NB4 (cell line): ENCODE results near the gene PKD2L2.
"Not testable (repeated sequence)": the region's sequence is repeated elsewhere in the genome, so short reads cannot be mapped to it uniquely, and the experiment has no call there.

Experiments
- DNase-seq: peaks from one replicate; pipeline ENCODE4 v3.0.0; 2010; ENCODE audit warnings: low read depth
- H3K4me3 ChIP-seq: one replicate; pipeline ENCODE4 v1.5.1; 2011; ENCODE audit warnings: mild to moderate bottlenecking, low read depth, low read length, moderate library complexity
- CTCF ChIP-seq: IDR thresholded peaks from one replicate; pipeline ENCODE4 v1.5.1; 2012; ENCODE audit warnings: low read depth, low read length
- MAX ChIP-seq: IDR thresholded peaks from 2 replicates; pipeline ENCODE4 v1.6.1; 2011; ENCODE audit warnings: low read depth, low read length
- MYC ChIP-seq: IDR thresholded peaks from 2 replicates; pipeline ENCODE4 v1.6.1; 2011; ENCODE audit warnings: low read depth, low read length
- POLR2A ChIP-seq: IDR thresholded peaks from 2 replicates; pipeline ENCODE4 v1.6.1; 2011; ENCODE audit warnings: mild to moderate bottlenecking; ENCODE audit not compliant: insufficient read length; ENCODE audit errors: extremely low read depth

Gene PKD2L2

GRCh38 chr5:137856201-137856600 lies 33.1 kb upstream of the PKD2L2 start:
- TF ChIP-seq CTCF: no peak
- no peak for DNase-seq
- no peak overlapping the region for H3K4me3 ChIP-seq

GRCh38 chr5:137856916-137857862 lies 32.1 kb upstream of the PKD2L2 start:
- no peak for TF ChIP-seq POLR2A
- TF ChIP-seq MAX: no peak
- no peak for TF ChIP-seq MYC
- no peak for TF ChIP-seq CTCF
- DNase-seq: no peak
- no peak overlapping the region for H3K4me3 ChIP-seq

GRCh38 chr5:137858223-137858916 lies 30.9 kb upstream of the PKD2L2 start:
- peak; percentile 79 for DNase-seq
- TF ChIP-seq CTCF (no peak), POLR2A (no peak), MYC (no peak), MAX (no peak)
- H3K4me3 ChIP-seq: peak overlapping the region; percentile 27

- H3K4me3 ChIP-seq: no peak overlapping the region
- no peak for TF ChIP-seq POLR2A
- peak; percentile 8 for DNase-seq
These were observed 30.3 kb upstream of the PKD2L2 start for GRCh38 chr5:137858954-137859353.

- no peak overlapping the region for H3K4me3 ChIP-seq
- DNase-seq: no peak
- TF ChIP-seq MYC (no peak), CTCF (no peak), MAX (no peak), POLR2A (no peak)
These were observed 27.0 kb upstream of the PKD2L2 start for GRCh38 chr5:137862251-137862650.

- not testable (repeated sequence) for DNase-seq, H3K4me3 ChIP-seq
These were observed 25.6 kb upstream of the PKD2L2 start for GRCh38 chr5:137863653-137864052.
